GM20000 (cell line): Measurements from ENCODE around the gene TMEM223.

ENCODE experiments used
- DNase-seq: peaks from one replicate; pipeline ENCODE4 v3.0.0; 2012; ENCODE audit warnings: low spot score
- TF ChIP-seq, protein P1 (sequence below): IDR thresholded peaks from 2 replicates; pipeline ENCODE4 v1.5.1; 2012; ENCODE audit warnings: mild to moderate bottlenecking, control low read depth; ENCODE audit errors: extremely low read depth, missing control alignments

The TMEM223 gene

DNA sequence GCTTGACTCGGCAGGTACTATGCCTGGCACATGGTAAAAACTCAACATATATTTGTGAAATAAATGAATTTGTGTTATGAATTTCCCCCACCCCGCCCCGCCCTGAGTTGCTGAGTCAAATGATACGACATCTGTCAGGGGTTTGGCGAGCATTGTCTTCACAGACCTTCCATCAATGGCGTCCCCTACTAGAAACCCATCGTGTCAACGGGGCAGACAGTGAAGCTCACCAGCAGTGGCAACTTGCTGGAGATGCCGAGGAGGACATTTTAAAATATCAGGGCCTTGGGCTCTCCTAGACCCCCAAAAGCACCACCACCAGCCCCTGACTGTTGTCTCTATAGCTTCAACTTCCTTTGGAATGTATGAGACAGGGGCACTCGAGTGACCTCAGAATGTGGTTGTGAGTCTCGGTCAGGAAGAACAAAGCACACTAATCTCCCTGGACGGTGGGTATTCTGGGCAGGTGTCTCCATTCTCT is 14.2 kb upstream of the TMEM223 start:
- TF ChIP-seq, protein P1, sequence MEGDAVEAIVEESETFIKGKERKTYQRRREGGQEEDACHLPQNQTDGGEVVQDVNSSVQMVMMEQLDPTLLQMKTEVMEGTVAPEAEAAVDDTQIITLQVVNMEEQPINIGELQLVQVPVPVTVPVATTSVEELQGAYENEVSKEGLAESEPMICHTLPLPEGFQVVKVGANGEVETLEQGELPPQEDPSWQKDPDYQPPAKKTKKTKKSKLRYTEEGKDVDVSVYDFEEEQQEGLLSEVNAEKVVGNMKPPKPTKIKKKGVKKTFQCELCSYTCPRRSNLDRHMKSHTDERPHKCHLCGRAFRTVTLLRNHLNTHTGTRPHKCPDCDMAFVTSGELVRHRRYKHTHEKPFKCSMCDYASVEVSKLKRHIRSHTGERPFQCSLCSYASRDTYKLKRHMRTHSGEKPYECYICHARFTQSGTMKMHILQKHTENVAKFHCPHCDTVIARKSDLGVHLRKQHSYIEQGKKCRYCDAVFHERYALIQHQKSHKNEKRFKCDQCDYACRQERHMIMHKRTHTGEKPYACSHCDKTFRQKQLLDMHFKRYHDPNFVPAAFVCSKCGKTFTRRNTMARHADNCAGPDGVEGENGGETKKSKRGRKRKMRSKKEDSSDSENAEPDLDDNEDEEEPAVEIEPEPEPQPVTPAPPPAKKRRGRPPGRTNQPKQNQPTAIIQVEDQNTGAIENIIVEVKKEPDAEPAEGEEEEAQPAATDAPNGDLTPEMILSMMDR, result no peak
- DNase-seq, result peak; percentile 28

DNA sequence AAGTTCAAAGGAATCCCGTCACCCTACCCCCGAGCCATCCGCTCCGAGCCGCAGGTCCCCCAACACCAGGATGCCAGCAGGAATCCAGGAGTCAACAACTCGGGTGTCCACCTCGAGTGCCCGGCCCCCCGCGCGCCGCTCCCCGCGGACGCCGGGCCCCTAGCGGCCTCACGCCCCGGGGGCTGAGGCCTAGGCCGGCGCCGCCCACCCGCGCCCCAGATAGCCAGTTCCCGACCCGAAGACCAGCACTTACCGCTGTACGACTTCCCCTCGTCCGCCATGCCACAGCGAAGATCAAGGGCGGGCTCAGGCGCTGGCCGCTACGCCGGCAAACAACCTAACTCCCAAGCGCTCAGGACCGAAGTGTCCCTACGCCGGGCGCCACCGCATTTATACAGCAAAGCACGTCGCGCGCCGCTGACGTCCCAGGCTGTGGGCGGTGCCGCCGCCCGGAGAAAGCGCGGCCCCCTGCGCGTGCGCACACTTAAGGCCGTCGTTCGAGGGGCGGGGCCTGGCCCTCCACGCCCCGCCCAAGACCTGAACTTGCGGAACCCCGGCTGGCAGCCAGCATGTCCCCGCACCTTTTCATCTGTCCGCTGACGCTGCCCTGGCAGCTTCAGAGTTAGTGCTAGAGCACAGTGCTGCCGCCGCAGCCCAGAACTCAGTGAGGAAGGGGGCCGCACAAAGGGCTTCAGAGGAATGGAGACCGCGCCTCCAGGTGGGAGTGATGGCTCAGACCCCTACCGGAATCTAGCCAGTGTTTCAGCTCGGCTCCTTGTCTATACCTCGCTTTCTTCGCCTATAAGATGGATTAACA is 13.5 kb upstream of the TMEM223 start, which contains the start of gene NXF1:
NXF1 (minus strand) TSS at position 365 of the 817 bp plus-strand sequence; CDS start at position 281, 84 bp downstream.
- peak; percentile 99 for DNase-seq
- TF ChIP-seq, protein P1, result no peak

DNA sequence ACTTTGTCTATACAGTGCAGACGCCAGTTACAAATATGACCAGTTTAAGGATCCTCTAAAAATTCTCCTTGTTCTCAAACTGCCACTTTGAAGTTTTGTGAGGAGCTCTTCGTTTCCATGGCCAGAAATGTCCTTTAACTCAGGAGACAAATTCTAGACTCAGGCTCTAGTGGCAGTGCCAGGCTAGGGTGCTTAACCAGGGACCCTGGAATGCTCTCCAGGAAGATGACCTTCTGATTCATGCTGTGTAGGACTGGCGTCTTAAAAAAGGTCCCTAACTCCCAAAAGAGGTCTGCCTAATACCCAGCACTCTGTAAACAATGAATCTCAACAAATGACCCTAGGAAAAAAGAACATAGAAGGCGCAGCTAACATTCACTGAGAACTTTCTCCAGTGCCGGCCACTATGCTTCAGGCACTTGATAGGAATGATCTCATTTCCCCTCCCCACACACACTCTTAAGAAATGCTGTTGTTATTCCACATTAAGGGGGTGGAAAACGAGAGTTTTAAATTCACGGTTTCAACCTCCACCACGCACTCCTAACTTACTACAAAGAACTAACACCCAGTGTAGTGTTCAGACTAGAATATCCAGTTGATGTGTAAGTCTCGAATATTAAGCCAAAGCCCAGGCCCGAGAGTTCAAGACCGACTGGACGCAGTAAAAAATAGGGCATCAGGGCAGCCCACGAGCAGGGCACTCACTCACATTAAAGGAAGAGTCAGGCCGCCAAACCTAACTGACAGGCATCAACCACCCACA is 12.7 kb upstream of the TMEM223 start:
- DNase-seq, result peak; percentile 40
- TF ChIP-seq, protein P1, result no peak

DNA sequence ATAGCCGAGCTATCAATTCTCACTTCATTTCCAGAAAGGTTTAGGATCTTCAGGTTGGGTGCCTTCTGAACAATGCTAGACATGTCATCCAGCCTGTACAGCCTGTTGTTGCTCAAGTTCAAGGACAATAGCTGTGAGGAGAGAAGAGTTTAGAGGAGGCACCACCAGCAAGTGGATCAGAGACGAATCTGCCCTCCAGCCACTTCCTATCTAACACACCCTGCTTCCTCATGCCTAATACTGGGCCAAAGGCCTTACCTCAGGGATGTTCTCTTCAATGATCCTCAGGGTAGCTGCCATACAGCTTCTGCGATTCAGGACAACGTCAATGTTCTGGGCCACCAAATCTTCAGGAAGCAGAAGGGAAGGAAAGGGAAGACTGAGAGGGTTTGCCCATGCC is 9.3 kb upstream of the TMEM223 start:
- no peak for DNase-seq
- TF ChIP-seq, protein P1, result no peak

DNA sequence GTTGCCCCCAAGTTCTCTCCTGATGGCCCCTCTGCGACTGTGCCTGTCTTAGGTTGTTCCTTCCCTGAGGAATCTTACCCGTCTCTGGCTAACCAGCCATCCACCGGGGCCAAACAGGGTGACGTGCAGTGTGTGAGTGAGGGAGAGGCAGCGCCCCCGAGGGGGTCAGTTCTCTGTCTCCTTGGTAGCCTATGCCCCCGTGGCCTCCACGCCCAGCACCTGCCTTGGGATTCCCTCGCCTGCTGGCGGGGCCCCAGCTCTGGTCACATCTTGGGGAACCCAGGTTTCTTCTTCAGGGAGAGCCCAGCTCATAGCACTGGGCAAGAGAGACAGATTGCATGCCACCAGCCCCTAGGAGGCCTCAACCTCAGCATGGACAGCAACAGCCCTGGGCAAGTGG is 7.7 kb upstream of the TMEM223 start:
- TF ChIP-seq, protein P1, result no peak
- DNase-seq, result no peak

DNA sequence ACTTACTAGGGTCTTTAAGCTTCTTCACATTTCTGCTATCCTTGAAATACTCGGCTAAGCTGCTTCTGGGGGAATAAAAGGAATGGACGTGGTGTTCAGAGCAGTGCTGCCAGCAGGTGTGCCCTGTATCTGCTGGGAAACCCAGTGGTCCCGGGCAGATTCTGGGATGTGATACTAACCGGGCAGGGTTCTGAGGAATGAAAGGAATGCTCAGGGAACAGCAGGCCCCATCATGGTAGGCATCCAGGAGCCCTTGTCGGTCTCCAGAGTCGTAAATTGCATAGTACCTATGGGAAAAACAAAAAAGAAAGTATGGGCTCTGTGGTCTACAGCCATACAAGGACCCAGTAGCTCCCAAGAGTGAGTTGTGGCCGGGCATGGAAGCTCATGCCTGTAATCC is 4.5 kb upstream of the TMEM223 start:
- TF ChIP-seq, protein P1, result no peak
- DNase-seq, result no peak
